Measurements from ENCODE around the gene PRDM12. TPM values are rescaled to one million over a fixed set of nuclear protein-coding genes. Genes with fewer than 3 reads are reported as not detected.

PRDM12 gene
- total and polyA plus RNA-seq, 2 of the 8 experiments (the other 6 are each of a cell fraction or from before 2014, with no cell fraction given), result 0.14 to 0.22 TPM

- 79% methylated on average over 2 of the region's 2 CpGs; no CpG with 5 or more reads in 1 of the 2 experiments for WGBS, 2 experiments (ENCODE audit: extremely low coverage in 1 of 2, insufficient coverage in 1 of 2, insufficient read length in 1 of 2, insufficient replicate concordance in 2 of 2, low coverage in 1 of 2, low lambda C conversion rate in 2 of 2, missing lambda C conversion rate in 1 of 2)
- Histone ChIP-seq H3K4ac (replicated peaks; ENCODE audit: insufficient read length, low read depth, low read length) (no peak overlapping the region), H3K79me1 (ENCODE audit: low read depth, low read length) (peaks cover 19% of the 10 kb centered on the region), H3K27me3 (replicated peaks in 1 of 4; ENCODE audit: control insufficient read depth in 3 of 4, extremely low read depth in 1 of 4, insufficient read depth in 3 of 4, low read length in 3 of 4) (no peaks in the 10 kb centered on the region), H2AK5ac (ENCODE audit: low read depth, low read length) (no peak overlapping the region), H4K91ac (replicated peaks; ENCODE audit: insufficient read length, low read length) (no peak overlapping the region), H3K4me2 (ENCODE audit: insufficient read depth in 1 of 2, low read depth in 2 of 2, low read length in 2 of 2) (no peak overlapping the region), H3K56ac (replicated peaks; ENCODE audit: insufficient read length, low read depth, low read length) (no peak overlapping the region), H3K23ac (ENCODE audit: insufficient read length) (no peak overlapping the region), H3K9me3 (ENCODE audit: insufficient read depth in 2 of 2, low read depth in 1 of 2, low read length in 1 of 2) (no peaks in the 10 kb centered on the region; a peak in 1 of 4 replicates), H3K4me1 (replicated peaks in 1 of 4; ENCODE audit: control insufficient read depth in 3 of 4, insufficient read depth in 4 of 4, low read length in 3 of 4) (peaks cover 0 to 4% (median 2%) of the 10 kb centered on the region in 4 experiments; a peak in 3 of 7 replicates), H2AFZ (ENCODE audit: low read length) (no peak overlapping the region), H3K9ac (replicated peaks in 1 of 4; ENCODE audit: extremely low read depth in 1 of 4, low read depth in 3 of 4, low read length in 3 of 4) (no peak overlapping the region), H4K20me1 (replicated peaks in 1 of 2; ENCODE audit: control insufficient read depth in 1 of 2, insufficient read depth in 2 of 2, low read length in 2 of 2) (peaks cover 17 to 35% of the 10 kb centered on the region in 2 experiments), H4K8ac (ENCODE audit: extremely low read depth, insufficient read depth, low read length) (no peak overlapping the region), H2BK5ac (ENCODE audit: low read depth, low read length) (no peak overlapping the region), H4K5ac (ENCODE audit: insufficient read length, low read depth, low read length) (no peak overlapping the region), H3K18ac (ENCODE audit: extremely low read depth, low read length) (no peak overlapping the region), H2BK15ac (ENCODE audit: low read length) (no peak overlapping the region), H3K79me2 (ENCODE audit: control insufficient read depth in 1 of 2, insufficient read depth in 2 of 2, low read length in 2 of 2) (peaks cover 18 to 60% of the 10 kb centered on the region in 2 experiments), H2BK12ac (ENCODE audit: low read depth, low read length) (no peak overlapping the region), H3K36me3 (ENCODE audit: control insufficient read depth in 2 of 4, insufficient read depth in 4 of 4, low read length in 3 of 4) (peaks cover 48 to 86% (median 68%) of the 10 kb centered on the region in 4 experiments), H3K27ac (ENCODE audit: low read depth, low read length) (no peak overlapping the region), H3K4me3 (ENCODE audit: extremely low read depth in 1 of 4, insufficient read depth in 2 of 4, low read depth in 3 of 4, low read length in 4 of 4) (no peak overlapping the region), H3K14ac (ENCODE audit: insufficient read length) (no peak overlapping the region), H2BK120ac (replicated peaks; ENCODE audit: low read depth, low read length) (no peak overlapping the region), H2BK20ac (ENCODE audit: low read length) (no peak overlapping the region), H3K23me2 (ENCODE audit: low read depth, low read length) (no peaks in the 10 kb centered on the region)
- CTCF ChIA-PET (ENCODE audit: partially characterized antibody), result interaction anchor here (0.6 to 16.2 kb wide), 11 partner anchors 8 to 402 kb away, joined by 3 to 317 read pairs (median 4); no protein-coding TSS in a partner anchor
- DNase-seq (ENCODE audit: low read depth in 1 of 2, low spot score in 2 of 2) (no peak), FAIRE-seq (no peak)
- POLR2A ChIA-PET (ENCODE audit: partially characterized antibody), result interaction anchor here (1.0 to 1.7 kb wide), 5 partner anchors 8 to 143 kb away, joined by 3 to 6 read pairs (median 4); no protein-coding TSS in a partner anchor
- no peak for TF ChIP-seq SUZ12 (IDR thresholded peaks at IDR 0.05; ENCODE audit: low read length)
- no peak for TF ChIP-seq CHD1 (IDR thresholded peaks at IDR 0.05; ENCODE audit: low read depth, low read length)
- TF ChIP-seq, protein P1, sequence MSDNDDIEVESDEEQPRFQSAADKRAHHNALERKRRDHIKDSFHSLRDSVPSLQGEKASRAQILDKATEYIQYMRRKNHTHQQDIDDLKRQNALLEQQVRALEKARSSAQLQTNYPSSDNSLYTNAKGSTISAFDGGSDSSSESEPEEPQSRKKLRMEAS (IDR thresholded peaks at IDR 0.05), result no peak
- TF ChIP-seq SAP30 (IDR thresholded peaks at IDR 0.05; ENCODE audit: insufficient read depth, insufficient replicate concordance, low read length), result no peak
- TF ChIP-seq KDM4A (IDR thresholded peaks at IDR 0.05; ENCODE audit: low read depth, low read length, severe bottlenecking), result no peak
- no peak for TF ChIP-seq SP4 (IDR thresholded peaks at IDR 0.05; ENCODE audit: low read length)
- TF ChIP-seq CREB1 (IDR thresholded peaks at IDR 0.05), result no peak
These were observed 34.7 kb downstream of the PRDM12 start for GRCh38 chr9:130699047-130699446.
